ENCODE data around the gene SPP2. TPM values are rescaled to one million over a fixed set of nuclear protein-coding genes. Genes with fewer than 3 reads are reported as not detected.

The SPP2 gene
- total and polyA plus RNA-seq, 9 of the 15 experiments (the other 6 are each of a cell fraction or from before 2014, with no cell fraction given) = not detected

DNA sequence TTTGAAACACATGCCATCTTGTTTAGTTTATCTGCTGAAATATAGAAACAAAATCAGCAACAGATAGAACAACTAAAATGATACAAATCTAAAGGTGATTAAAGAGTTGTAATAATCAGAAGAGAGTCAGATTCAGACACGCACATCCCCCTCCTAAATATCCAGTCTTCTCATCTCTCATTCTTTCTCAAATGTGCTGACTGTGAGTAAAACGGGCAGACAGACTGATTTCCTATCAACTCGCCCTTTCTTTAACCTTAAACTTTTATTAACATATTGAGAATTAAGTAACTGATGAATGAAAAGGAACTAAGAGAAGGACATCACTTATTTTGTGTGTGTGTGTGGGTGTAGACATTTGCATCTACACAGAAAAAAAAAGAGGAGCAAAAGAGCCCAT lies 34.6 kb upstream of the SPP2 start:
- intact Hi-C loops (cut with micrococcal nuclease) (no loop called here), in situ Hi-C loops (cut with MboI) (no loop called here)
- no peak for ATAC-seq
- no peak overlapping the region for H3K27ac ChIP-seq (ENCODE audit: extremely low read depth, low read depth, low read length)
- H4K20me1 ChIP-seq (replicated peaks; ENCODE audit: control insufficient read depth, insufficient read depth, low read length) = no peaks in the 10 kb centered on the region
- H3K9me3 ChIP-seq (replicated peaks; ENCODE audit: control insufficient read depth, insufficient read depth, low read depth, low read length) = no peaks in the 10 kb centered on the region
- POLR2A ChIA-PET = interaction anchor here (1.2 kb wide), 1 partner anchor 173 kb away, joined by 4 read pairs; no protein-coding TSS in a partner anchor
- FAIRE-seq = no peak
- H3K4me2 ChIP-seq (ENCODE audit: insufficient read depth, low read length) = no peak overlapping the region
- no peaks in the 10 kb centered on the region for H3K36me3 ChIP-seq (ENCODE audit: control insufficient read depth, insufficient read depth, low read length)
- no peak for DNase-seq (ENCODE audit: extremely low read depth in 1 of 4, low spot score in 3 of 4)
- no peaks in the 10 kb centered on the region for H3K27me3 ChIP-seq (ENCODE audit: control insufficient read depth in 2 of 2, insufficient read depth in 2 of 2, low read length in 2 of 2)
- no peaks in the 10 kb centered on the region for H3K79me2 ChIP-seq (ENCODE audit: control insufficient read depth, insufficient read depth, low read length)
- H3K4me3 ChIP-seq = no peak overlapping the region
- H3K4me1 ChIP-seq (replicated peaks in 1 of 2; ENCODE audit: control insufficient read depth in 2 of 2, insufficient read depth in 2 of 2, low read length in 2 of 2) = no peaks in the 10 kb centered on the region
- H3K9ac ChIP-seq (ENCODE audit: insufficient read depth in 1 of 2, low read depth in 2 of 2, low read length in 2 of 2) = no peak overlapping the region
- H2AFZ ChIP-seq (ENCODE audit: low read depth, low read length) = no peak overlapping the region
- BruUV-seq (replicated peaks) = no TSS peak
- H3K9me1 ChIP-seq (ENCODE audit: control insufficient read depth, insufficient read depth, low read length) = no peaks in the 10 kb centered on the region
- CTCF ChIA-PET (ENCODE audit: low intra/inter-chr PET ratio) = no interaction called here
- TF ChIP-seq SNRNP70 (optimal IDR thresholded peaks at IDR 0.05; ENCODE audit: low read depth, low read length) (no peak), NR4A1 (CRISPR knock-in tag; IDR thresholded peaks at IDR 0.05) (no peak), NR4A1 (tag; IDR thresholded peaks at IDR 0.05) (no peak), ZBTB8A (IDR thresholded peaks at IDR 0.05; ENCODE audit: partially characterized antibody) (no peak), THRAP3 (IDR thresholded peaks at IDR 0.05; ENCODE audit: borderline replicate concordance) (no peak), ZNF316 (IDR thresholded peaks at IDR 0.05) (peak; percentile 41; the same call in 1 of the 2 replicates), MAFF (IDR thresholded peaks at IDR 0.05; ENCODE audit: low read length) (peak; percentile 39), ZNF263 (CRISPR knock-in tag; IDR thresholded peaks at IDR 0.05; ENCODE audit: borderline replicate concordance) (no peak), GTF2F1 (IDR thresholded peaks at IDR 0.05; ENCODE audit: low read depth, low read length) (no peak), SMARCC2 (IDR thresholded peaks at IDR 0.05; ENCODE audit: low read depth) (no peak)
- whole genome bisulfite sequencing (ENCODE audit: insufficient coverage, low coverage, missing lambda C conversion rate) = 0% methylated on average over 3 of the region's 3 CpGs

All from K562 (cell line).